Measurements from ENCODE around the gene TASOR2. TPM values are rescaled to one million over a fixed set of nuclear protein-coding genes. Genes with fewer than 3 reads are reported as not detected.
A peak's percentile ranks its signal among the peaks of the same experiment; 100 is the strongest.

Gene TASOR2, protein sequence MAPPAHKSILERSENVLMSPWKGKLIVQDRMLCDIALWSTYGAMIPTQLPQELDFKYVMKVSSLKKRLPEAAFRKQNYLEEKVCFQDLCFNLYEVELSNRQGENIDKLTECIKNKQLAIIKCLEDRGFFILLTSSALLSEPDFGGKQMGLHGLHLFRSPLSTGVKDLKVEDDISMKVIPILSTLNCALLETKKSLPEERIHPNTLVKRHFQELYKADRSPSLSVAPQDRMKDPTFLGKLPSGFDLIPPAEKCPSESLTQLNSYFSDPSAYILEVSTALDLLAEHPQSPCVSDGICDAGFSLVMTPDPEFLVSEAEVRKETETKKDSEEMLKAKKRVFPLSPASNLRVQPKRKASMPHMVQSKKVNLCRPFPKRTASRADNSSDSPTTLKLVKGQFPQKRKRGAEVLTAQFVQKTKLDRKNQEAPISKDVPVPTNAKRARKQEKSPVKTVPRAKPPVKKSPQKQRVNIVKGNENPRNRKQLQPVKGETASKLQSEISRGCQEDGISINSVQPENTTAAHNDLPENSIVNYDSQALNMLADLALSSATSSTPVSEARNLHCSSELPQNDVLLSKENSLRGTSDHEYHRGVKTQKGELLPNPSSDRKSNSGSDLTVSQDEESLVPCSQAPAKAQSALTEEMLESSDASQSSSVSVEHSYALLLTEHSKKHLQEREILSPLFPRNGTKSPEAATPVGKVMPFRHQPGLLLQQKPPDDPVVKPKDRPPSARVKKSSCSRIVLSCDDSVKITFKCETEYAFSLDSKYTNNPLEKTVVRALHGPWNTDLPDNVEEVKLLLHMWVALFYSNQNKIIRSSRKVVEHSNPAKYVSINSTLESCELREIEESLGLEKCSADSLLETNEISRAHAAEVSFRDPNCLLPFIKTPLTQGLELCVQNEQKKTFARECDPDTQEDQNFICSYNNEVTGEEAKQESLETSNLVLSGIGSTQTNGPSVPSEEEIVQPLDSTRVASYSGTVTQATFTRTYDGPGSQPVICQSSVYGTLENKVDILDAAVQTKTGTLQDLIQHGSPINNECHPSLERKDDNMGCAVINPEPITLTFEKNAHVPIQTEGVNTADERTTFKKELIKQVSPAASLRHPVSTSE (N-terminal part only)
- 34.6 and 55.0 TPM in 2 replicates for total RNA-seq (2014; rRNA removed; shearing (Covaris generic))

DNA sequence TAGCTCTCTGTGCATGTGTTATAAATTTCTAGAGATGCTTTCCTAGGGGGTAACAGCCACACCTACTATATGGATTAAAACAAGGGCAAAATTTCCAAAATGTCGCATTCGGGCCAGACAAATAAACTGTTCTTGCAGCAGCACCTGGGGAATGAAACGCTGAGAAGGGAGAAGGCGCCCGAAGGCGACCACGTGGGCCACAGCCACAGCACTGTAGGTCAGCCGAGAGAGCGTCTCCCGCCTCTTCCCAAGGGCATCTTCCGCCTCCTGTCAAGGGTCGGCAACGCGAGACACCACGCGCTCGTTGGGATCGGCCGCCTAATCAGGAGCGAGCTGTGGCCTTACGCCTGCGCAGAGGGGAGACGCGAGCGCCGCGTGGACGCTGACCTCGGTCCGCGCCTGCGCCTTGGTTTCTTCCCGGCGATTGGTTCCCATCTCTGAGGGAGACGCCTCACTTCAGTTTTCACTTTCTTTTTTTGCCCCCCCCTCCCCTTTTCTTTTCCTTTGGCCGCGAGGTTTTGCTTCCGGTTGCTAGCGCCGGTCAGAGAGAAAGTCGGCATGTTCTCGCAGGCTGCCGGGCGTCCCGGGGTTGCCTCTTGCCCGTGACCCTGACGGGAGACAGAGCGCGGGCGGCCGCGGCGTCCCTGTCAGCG, at the start of gene TASOR2:
Gene TASOR2, plus strand, starts transcription at position 521 of the 653 bp plus-strand sequence. CDS start 35,805 bp downstream, outside the sequence.
- DNase-seq (ENCODE audit: low read depth): peak; percentile 94

DNA sequence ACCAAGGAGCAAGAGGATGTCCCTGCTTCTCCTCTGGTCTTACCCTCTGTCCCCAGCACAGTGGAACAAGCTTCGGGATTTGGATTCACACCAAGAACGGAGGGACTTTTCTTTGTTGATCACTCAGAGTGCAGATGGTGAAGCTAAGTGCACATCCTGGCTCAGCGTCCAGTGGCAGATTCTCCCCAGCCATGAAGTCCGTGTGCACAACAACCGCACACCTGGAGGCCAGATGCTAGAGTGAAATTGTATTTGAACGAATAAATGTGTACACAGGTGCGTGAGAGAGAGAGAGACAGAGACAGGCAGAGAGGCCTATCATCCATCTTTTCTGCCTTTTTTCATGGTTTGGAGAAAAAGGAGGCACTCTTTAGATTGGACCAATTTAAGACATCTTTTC, 49.7 kb upstream of the TASOR2 start:
- DNase-seq (ENCODE audit: low read depth): no peak

DNA sequence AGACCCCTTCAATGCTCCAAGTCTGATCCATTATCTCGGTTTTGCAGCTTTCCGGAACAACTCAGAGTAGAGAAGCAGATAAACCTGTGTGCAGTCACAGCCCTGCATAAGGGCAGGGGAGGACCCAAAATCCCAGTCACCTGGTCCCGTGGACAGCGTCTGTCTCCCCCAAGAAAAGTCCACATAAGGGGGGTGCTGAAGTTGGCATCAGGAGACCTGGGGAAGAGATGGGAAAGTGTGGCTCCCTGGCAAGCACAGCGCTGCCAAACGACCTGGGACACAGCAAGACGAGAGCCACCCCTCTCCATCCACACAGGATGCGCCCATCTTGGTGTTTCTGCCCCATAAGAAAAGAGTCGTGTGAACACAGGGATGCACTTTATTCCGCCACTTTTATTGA, 46.1 kb upstream of the TASOR2 start:
- DNase-seq (ENCODE audit: low read depth): no peak

DNA sequence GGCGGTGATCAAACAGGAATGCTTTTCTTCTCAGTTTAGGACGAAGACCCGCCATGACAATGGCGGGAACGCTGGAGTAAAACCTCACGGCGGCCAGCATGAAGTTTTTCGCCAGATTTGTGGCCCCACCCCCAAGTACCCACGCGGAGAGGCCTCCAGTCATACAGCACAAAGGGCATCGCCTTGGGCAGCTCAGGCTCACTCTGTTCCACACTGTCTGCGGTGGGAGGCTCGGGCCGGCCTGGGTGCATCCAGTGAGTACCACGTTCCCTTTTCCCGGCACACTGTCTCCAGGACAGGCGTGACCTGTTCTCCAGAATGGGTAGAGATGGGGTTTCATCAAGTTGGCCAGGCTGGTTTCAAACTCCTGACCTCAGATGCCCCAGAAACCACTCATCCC, 45.6 kb upstream of the TASOR2 start:
- no peak for DNase-seq (ENCODE audit: low read depth)

DNA sequence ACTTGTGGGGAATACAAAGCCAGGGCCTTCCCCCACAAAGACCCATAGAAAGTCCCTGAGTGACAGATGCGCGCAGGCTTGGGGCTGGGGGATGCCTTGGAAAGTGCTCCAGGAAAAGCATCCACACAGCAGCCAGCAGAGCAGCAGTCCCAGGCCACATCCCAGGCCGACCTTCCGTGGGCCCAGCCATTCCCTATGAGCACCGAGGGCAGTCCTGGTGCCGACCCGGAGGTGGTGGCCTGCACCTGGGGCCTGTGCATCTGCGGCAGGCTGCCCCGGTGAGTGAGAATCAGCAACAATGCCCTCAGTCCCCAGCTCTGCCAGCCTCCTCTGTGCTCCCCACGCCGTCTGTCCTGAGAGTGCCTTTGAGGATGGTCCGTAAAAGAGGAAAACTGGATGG, 44.6 kb upstream of the TASOR2 start:
- no peak for DNase-seq (ENCODE audit: low read depth)

DNA sequence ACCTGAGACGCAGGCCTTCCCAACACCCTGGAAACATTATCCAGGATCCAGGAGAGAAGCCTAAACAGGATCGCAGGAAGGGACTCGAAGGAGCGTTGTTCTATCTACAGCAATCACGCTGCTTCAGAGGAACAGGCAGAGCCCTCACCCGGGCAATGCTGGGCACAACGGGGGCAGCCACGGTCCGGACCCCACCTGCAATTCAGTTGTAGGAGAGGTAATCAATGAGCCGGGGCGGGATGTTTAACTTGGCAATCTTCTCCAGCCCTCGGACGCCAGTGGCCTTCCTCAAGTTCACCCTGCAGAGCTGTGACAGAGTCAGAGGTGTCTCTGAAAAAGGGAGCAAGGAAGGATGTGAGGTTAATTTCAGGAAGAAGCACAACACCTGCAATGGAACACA, 44.1 kb upstream of the TASOR2 start:
- no peak for DNase-seq (ENCODE audit: low read depth)

DNA sequence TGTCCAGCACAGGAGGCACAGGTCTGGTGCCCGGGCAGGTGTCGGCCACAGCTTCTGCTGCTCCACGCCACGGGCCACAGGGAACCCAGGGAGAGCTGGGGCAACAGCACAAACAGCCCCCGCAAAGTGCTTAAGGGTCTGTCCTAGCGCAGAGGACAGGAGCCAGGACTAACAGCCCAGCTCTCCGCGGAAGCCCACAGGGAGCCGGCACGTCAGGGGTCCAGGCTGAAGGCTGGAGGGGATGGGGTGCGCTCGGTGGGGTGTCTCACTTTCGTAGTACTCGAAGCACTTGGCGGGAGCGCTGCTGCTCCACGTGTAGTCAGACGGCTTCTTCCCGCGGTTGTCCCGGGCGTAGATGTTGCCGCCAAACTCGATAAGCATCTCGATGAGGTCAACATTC, 43.1 kb upstream of the TASOR2 start:
- DNase-seq (ENCODE audit: low read depth): no peak

DNA sequence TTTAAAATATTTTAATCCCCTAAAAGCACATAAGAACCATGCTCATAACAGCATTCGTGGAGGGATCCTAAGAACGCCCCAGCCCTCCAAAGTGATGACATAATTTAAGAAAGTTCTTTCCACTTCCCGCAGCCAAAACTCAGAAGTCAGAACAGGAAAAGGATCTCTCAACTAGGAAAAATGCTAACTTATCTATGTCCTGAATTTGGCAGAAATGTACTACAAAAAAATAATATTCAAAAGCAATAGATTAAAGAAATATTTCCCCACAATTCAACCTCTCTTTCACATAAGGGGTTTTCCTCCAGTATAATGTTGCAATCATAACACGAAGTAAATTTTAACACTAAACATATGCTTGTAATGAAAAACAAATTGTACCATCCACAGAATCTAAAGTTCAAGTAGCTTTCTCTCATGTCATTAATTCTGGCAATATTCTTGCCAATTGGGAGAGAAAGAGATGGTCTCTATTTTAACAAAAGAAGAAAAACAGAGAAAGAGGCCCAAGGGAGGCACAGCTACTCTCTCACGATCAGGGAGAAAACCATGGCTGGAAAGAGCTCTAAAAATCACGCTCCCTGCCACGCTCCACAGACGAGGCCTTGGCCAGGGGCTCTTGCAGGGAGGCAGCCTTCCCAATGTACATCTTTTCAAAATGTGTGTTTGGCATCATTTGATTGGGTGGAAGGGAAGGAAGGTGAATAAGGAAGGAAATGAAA, 41.1 kb upstream of the TASOR2 start:
- DNase-seq (ENCODE audit: low read depth): no peak

DNA sequence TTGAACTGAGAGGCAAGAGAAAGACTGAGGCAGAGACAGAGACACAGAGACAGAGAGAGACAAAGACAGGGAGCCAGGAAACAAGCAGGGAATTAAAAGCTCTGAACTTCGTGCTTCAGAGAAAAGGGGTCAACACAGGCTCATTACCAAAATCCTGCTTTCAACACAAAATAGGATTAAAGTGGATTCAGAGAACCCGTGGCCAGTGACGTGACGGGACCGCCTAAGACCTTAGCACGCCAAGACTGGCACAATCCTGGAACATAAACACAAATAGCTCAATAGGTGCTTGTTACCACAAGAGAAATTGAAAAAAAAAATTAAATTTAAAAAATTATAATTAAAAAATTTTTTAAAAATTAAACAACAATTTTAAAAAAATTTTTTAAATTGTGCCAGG, 39.7 kb upstream of the TASOR2 start:
- no peak for DNase-seq (ENCODE audit: low read depth)

DNA sequence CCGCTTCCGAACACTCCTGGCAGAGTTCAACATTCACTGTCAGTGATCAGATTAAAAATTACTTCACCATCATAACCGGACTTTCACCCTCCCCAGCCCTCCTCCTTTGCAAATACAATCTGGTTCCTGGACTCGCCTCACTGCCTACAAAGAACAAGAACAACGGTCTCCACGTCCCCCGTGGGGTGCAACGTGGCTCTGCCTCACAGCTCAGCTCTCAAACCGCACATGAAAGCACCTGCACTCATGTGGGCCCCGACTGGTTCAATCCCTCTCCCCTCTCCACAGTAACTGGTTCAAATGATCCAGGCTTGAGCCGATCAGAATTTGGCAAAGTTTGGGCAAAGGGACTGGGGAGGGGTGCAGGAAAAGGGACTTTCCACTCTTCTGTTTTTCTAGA, 39.3 kb upstream of the TASOR2 start:
- DNase-seq (ENCODE audit: low read depth): no peak

DNA sequence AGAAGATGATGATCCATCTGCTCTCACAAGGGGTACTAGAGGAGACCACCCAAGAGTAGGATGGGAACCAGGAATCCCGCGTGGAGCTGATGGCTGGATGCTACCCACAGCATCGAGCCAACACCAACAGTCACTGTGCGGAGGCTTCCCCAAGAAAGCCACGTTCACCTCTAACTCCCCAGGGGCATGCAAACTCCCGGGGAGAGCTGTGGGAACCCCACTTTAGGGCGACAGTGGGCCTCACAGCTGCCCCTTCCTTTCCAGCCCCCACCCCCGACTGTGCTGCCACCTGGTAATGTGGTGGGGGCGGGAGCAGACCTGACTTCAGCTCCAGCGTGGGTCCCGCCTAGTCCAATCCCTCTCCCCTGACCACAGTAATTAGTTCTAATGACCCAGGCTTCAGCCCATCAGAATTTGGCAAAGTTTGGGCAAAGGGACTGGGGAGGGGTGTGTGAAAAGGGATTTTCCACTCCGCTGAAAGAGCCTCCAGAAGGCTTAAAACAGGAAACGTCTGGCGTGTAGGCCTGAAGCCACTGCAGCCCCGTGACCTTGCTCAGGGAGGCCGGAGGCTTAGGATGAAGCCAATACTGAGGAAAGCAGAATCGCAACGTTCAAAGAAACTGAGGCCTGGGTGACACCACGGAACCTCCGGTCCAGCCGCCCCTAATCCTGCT, 38.6 kb upstream of the TASOR2 start:
- DNase-seq (ENCODE audit: low read depth): no peak

DNA sequence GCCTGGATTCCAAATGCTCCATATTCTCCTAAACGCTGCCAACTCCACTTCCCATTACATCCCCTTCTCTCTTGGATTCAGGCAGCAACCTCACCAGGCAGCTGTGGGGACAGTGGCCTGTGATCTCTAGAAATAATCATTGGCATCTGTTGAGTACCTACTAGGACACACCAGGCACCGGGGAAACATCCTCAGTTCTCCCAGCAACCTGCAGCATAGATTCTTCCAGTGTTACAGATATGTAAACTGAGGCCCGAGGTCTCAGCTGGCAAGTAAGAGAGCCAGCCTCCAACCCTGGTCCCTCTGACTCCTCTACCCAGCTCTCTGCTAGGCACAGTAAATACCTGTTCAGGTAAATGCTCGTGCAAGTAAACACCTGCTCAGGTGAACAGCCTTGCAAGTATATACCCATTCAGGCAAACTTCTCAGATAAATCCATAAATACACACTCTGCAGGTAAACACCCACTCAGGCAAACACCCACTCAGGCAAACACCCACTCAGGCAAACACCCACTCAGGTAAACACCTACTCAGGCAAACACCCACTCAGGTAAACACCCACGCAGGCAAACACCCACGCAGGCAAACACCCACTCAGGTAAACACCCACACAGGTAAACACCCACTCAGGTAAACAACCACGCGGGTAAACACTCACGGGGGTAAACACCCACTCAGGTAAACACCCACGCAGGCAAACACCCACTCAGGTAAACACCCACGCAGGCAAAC, 37.0 kb upstream of the TASOR2 start:
- DNase-seq (ENCODE audit: low read depth): no peak

DNA sequence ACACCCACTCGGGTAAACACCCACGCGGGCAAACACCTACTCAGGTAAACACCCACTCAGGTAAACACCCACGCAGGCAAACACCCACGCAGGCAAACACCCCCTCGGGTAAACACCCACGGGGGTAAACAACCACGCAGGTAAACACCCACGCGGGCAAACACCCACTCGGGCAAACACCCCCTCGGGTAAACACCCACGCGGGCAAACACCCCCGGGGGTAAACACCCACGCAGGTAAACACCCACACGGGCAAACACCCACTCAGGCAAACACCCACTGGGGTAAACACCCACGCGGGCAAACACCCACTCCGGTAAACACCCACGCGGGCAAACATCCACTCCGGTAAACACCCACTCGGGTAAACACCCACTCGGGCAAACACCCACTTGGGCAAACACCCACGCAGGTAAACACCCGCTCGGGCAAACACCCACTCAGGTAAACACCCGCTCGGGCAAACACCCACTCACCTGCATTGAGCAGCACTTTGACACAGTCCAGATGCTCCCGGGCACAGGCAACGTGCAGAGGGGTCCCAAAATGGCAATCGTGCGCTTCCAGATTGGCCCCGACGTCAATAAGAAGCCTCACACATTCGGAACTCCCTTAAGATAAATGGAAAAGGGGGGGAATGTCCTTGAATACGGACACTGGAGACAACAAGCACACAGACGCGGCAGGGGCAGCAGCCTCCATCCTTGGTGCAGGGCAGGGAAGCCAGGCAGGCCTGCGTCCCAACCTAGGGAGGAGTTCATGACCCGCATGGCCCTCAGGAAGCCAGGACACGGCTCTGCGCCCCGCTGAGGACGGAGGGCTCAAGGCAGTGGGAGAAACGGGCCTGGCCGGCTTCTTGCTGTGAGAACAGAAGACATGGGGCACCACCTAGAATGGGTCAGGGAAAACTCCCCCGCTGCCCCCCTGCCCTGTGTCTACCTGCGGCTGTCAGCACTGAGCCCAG, 35.9 kb upstream of the TASOR2 start:
- no peak for DNase-seq (ENCODE audit: low read depth)

DNA sequence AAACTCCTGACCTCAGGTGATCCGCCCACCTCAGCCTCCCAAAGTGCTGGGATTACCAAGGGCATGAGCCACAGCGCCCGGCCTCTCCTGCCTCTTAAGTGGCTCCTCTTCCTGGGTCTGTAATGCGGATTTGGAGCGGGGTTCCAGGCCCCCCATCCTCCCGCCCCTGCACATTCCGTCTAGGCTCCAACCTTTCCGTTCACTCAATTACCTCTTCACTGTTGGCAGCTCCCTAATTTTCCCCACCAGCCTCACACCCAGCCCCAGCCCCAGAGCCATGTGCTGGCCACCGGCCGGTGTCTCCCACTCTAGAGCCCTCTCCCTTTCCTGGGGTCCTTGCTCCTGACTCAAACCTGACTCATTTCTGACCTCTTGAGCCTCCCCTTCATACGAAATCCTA, 34.9 kb upstream of the TASOR2 start:
- no peak for DNase-seq (ENCODE audit: low read depth)

DNA sequence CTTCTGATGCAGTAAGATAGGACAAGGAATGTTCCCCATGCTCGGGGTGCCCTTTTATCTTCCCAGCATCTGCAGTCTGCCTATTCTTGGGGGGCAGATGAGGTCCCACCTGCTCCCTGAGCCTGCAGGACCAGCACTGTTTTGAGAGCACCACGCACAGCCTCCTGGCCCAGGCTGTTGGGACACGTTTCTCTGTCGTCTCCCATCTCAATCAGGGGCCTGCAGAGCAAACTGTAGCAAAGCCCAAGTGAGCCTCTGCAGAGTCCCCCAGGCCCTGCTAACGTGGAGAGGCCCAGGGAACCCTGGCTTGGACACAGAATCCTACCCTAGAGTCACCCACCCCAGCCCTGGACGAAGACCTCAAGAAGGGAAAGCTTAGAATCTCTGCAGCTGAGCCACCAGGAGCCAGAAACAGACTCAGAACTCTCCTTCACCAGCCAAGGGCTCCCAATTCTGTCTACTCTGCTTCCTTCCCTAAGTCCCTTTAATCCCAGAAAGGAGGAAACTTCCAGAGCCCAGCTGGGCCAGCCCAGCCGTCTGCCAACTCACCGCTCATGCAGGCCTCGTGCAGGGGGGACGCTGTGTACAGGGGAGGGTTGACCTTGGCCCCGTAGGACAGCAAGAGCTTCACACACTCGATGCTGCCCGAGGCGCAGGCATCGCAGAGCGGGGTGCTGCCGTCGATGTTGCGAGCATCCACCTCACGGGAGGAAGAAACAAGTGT, 33.8 kb upstream of the TASOR2 start:
- no peak for DNase-seq (ENCODE audit: low read depth)

DNA sequence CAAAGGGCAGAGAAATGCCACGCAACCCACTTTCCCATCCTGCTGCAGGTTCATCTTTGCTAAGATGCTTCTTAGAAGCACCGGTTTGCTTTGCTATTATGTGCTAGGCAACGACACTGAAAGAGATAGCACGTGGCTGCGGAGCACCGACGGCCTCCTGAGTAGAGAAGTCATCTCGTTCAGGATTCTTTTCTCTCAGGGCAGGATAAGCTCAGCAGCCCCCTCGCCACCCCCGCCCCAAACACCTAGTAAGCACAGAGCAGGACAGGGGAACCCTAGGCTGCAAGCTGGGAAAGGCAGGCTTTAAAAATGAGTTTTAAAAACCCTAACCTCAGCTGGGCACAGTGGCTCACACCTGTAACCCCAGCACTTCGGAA, 33.3 kb upstream of the TASOR2 start:
- DNase-seq (ENCODE audit: low read depth): no peak

DNA sequence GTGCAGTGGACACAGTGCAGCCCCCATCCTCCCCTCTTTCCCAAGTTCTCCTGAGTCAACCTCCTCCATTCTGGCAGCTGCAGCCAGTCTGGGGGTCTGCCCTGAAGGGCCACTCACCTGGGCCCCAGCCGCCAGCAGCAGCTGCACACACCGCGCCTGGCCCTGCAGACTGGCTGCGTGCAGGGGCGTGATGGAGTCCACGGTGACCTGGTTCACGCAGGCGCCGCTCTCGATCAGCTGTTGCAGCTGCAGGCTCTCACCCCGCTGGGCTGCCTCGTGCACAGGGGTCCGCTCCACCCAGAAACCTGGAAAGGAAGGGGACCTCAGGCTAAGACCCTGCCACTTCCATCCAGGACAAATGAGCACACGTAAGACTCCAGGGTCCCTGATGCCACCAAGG, 31.9 kb upstream of the TASOR2 start:
- no peak for DNase-seq (ENCODE audit: low read depth)

DNA sequence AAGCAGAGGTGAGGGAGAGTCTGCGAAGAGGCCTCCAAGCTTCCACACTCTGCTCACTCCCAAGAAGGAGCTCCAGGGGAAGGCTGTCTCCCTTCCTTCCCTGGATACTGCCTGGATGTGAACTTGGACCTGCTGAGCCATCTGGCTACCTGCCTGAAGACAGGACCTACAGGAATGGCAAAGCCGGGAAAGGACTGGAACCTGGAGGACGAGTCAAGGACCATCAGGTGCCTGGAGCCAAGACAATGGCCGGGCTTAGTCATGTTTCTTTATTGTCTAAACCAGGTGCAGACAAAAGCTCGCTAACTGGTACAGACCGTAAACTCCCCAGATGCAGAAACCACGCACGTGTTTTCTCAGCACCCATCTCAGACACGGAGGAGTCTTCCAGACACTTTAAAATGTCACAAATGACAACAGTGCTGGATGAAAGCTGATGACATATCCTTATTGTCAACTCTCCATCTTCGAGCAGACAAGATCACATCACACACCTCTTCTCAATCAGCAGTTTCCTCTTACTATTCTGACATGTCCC, 30.4 kb upstream of the TASOR2 start:
- DNase-seq (ENCODE audit: low read depth): no peak
